ENCODE results near the gene AK8.

DNA sequence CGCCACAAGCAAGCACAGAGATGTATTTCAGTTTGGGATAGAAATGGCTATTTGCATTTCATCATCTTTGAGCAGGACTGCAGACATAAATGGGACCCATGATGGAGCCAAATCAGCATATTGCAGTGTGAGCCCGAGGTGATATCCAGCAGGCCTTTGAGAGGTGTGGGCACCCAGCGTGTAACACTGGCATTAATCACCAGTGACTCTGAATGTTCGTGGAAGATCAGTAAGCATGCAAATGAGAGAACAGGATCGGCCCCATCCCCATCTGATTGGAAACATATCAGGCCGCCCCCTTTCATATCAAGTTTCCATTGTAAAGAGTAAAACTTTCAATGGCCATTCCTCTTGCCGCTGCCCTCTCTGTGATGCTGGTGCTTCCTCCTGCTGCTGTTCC is 123.8 kb downstream of the AK8 start:
- TF ChIP-seq EZH2phosphoT487 (IDR thresholded peaks at IDR 0.05; ENCODE audit: borderline replicate concordance, low read depth) (no peak), RCOR1 (IDR thresholded peaks at IDR 0.05; ENCODE audit: low read length) (no peak), TAF1 (IDR thresholded peaks at IDR 0.05; ENCODE audit: borderline replicate concordance, low read depth, low read length) (no peak), CTCF (IDR thresholded peaks at IDR 0.05) (no peak)
- TF ChIP-seq, protein P1, sequence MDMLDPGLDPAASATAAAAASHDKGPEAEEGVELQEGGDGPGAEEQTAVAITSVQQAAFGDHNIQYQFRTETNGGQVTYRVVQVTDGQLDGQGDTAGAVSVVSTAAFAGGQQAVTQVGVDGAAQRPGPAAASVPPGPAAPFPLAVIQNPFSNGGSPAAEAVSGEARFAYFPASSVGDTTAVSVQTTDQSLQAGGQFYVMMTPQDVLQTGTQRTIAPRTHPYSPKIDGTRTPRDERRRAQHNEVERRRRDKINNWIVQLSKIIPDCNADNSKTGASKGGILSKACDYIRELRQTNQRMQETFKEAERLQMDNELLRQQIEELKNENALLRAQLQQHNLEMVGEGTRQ (IDR thresholded peaks at IDR 0.05; ENCODE audit: borderline replicate concordance, low read depth, low read length) = no peak
